ENCODE results near the gene TCF12.

TCF12 gene

GRCh38 chr15:57319226-57319918, 400.9 kb downstream of the TCF12 start:
- Histone ChIP-seq H3K27ac (ENCODE audit: insufficient read depth, low read length, poor library complexity, severe bottlenecking) (no peak overlapping the region), H3K36me3 (ENCODE audit: control insufficient read depth, insufficient read depth, low read length) (no peaks in the 10 kb centered on the region), H3K9me3 (ENCODE audit: control insufficient read depth, low read length) (no peaks in the 10 kb centered on the region), H3K27me3 (replicated peaks; ENCODE audit: control insufficient read depth, insufficient read depth, low read length, poor library complexity, severe bottlenecking) (no peaks in the 10 kb centered on the region), H3K4me3 (ENCODE audit: insufficient read depth, low read depth, low read length, poor library complexity, severe bottlenecking) (no peak overlapping the region), H3K4me1 (ENCODE audit: control insufficient read depth, insufficient read depth, low read length, poor library complexity, severe bottlenecking) (no peaks in the 10 kb centered on the region)
- no peak for DNase-seq

GRCh38 chr15:57319919-57320560, 401.6 kb downstream of the TCF12 start:
- Histone ChIP-seq H3K27ac (ENCODE audit: insufficient read depth, low read length, poor library complexity, severe bottlenecking) (no peak overlapping the region), H3K27me3 (replicated peaks; ENCODE audit: control insufficient read depth, insufficient read depth, low read length, poor library complexity, severe bottlenecking) (no peaks in the 10 kb centered on the region), H3K4me3 (ENCODE audit: insufficient read depth, low read depth, low read length, poor library complexity, severe bottlenecking) (no peak overlapping the region), H3K4me1 (ENCODE audit: control insufficient read depth, insufficient read depth, low read length, poor library complexity, severe bottlenecking) (no peaks in the 10 kb centered on the region), H3K9me3 (ENCODE audit: control insufficient read depth, low read length) (no peaks in the 10 kb centered on the region), H3K36me3 (ENCODE audit: control insufficient read depth, insufficient read depth, low read length) (no peaks in the 10 kb centered on the region)
- no peak for DNase-seq

DNA sequence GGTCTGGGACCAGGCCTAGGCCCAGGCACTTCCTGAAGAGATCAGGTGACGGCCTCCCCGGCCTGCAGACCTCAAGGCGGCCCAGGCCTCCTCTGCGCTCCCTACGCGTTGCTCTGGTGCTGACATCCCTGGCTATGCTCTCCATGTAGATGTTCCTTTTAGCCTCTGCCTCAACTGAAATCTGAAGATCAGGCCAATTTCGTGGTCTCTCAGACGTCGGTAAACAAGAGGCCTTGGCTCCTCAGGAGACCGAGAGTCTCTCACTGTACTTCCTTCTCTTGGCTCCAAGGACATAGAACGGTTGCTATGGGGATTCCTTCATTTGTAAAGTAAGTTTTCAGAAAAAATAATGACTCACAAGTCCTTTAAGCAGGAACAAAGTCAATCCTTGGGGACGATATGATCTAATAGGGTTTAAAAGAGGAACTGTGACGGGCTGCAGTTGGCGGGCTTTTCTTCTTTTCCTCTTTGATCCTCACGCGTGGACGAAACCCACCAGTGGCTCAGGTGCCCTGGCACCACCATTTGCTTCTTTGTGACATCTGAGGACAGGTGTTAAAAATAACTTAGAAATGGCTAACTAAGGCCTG, 402.3 kb downstream of the TCF12 start:
- no peaks in the 10 kb centered on the region for H3K9me3 ChIP-seq (ENCODE audit: control insufficient read depth, low read length)
- DNase-seq = no peak
- no peaks in the 10 kb centered on the region for H3K36me3 ChIP-seq (ENCODE audit: control insufficient read depth, insufficient read depth, low read length)
- no peaks in the 10 kb centered on the region for H3K27me3 ChIP-seq (replicated peaks; ENCODE audit: control insufficient read depth, insufficient read depth, low read length, poor library complexity, severe bottlenecking)
- no peaks in the 10 kb centered on the region for H3K4me1 ChIP-seq (ENCODE audit: control insufficient read depth, insufficient read depth, low read length, poor library complexity, severe bottlenecking)
- no peak overlapping the region for H3K27ac ChIP-seq (ENCODE audit: insufficient read depth, low read length, poor library complexity, severe bottlenecking)
- H3K4me3 ChIP-seq (ENCODE audit: insufficient read depth, low read depth, low read length, poor library complexity, severe bottlenecking) = no peak overlapping the region

DNA sequence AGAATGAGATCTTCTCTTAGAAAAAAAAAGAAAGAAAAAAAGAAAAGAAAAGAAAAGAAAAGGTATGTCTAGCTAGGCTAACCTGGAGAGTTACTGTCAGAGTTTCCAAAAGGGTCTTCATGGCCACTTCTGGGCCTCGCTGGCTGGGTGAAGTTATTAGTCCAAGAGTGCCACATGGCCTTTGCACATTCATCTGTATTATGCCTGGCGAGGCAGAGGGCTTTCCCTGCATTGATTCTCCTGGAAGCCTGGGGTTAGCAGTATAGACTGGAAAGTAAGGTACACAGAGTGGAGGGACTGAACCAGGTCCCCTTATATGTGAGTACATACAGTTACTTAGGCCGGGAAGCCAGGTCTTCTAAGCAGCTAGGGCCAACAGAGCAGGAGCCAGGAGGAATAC, 403.0 kb downstream of the TCF12 start:
- DNase-seq = no peak
- Histone ChIP-seq H3K27me3 (replicated peaks; ENCODE audit: control insufficient read depth, insufficient read depth, low read length, poor library complexity, severe bottlenecking) (no peaks in the 10 kb centered on the region), H3K27ac (ENCODE audit: insufficient read depth, low read length, poor library complexity, severe bottlenecking) (no peak overlapping the region), H3K36me3 (ENCODE audit: control insufficient read depth, insufficient read depth, low read length) (no peaks in the 10 kb centered on the region), H3K9me3 (ENCODE audit: control insufficient read depth, low read length) (no peaks in the 10 kb centered on the region), H3K4me3 (ENCODE audit: insufficient read depth, low read depth, low read length, poor library complexity, severe bottlenecking) (no peak overlapping the region), H3K4me1 (ENCODE audit: control insufficient read depth, insufficient read depth, low read length, poor library complexity, severe bottlenecking) (no peaks in the 10 kb centered on the region)

- no peaks in the 10 kb centered on the region for H3K27me3 ChIP-seq (replicated peaks; ENCODE audit: control insufficient read depth, insufficient read depth, low read length, poor library complexity, severe bottlenecking)
- H3K4me3 ChIP-seq (ENCODE audit: insufficient read depth, low read depth, low read length, poor library complexity, severe bottlenecking) = no peak overlapping the region
- H3K4me1 ChIP-seq (ENCODE audit: control insufficient read depth, insufficient read depth, low read length, poor library complexity, severe bottlenecking) = no peaks in the 10 kb centered on the region
- no peak overlapping the region for H3K27ac ChIP-seq (ENCODE audit: insufficient read depth, low read length, poor library complexity, severe bottlenecking)
- no peaks in the 10 kb centered on the region for H3K9me3 ChIP-seq (ENCODE audit: control insufficient read depth, low read length)
- no peaks in the 10 kb centered on the region for H3K36me3 ChIP-seq (ENCODE audit: control insufficient read depth, insufficient read depth, low read length)
- no peak for DNase-seq
Observed at GRCh38 chr15:57321973-57322601, 403.6 kb downstream of the TCF12 start.

- Histone ChIP-seq H3K9me3 (ENCODE audit: control insufficient read depth, low read length) (no peaks in the 10 kb centered on the region), H3K4me1 (ENCODE audit: control insufficient read depth, insufficient read depth, low read length, poor library complexity, severe bottlenecking) (no peaks in the 10 kb centered on the region), H3K27me3 (replicated peaks; ENCODE audit: control insufficient read depth, insufficient read depth, low read length, poor library complexity, severe bottlenecking) (no peaks in the 10 kb centered on the region), H3K27ac (ENCODE audit: insufficient read depth, low read length, poor library complexity, severe bottlenecking) (no peak overlapping the region), H3K4me3 (ENCODE audit: insufficient read depth, low read depth, low read length, poor library complexity, severe bottlenecking) (no peak overlapping the region), H3K36me3 (ENCODE audit: control insufficient read depth, insufficient read depth, low read length) (no peaks in the 10 kb centered on the region)
- DNase-seq = no peak
Observed at GRCh38 chr15:57322602-57323250, 404.3 kb downstream of the TCF12 start.

DNA sequence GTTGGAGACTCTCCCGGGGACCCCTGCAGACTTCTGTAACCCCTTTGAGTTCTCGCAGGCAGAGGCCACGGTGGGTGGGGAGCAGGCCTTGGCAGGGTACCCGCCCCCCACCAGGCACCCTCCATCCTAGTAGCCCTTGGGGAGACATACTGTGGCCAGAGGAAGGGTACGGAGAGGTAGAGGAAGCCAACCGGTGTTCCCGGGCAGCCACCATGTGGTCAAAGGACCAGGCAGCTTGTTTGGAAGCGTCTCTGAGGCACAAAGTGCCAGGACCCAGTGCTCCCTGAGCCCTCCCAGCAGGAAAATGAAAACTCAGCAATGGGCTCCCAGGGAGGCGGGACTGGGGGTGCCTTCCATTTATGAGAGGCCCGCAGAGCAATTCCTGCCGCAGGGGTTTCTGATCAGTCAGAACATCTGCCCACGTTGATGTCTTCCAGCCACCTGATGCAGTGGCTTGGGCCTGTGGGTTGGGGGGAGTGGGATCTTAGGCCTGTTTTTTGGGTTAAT, 404.9 kb downstream of the TCF12 start:
- Histone ChIP-seq H3K9me3 (ENCODE audit: control insufficient read depth, low read length) (no peaks in the 10 kb centered on the region), H3K4me3 (ENCODE audit: insufficient read depth, low read depth, low read length, poor library complexity, severe bottlenecking) (no peak overlapping the region)
- no peak for DNase-seq

GRCh38 chr15:57323806-57324589, 405.6 kb downstream of the TCF12 start:
- Histone ChIP-seq H3K27me3 (replicated peaks; ENCODE audit: control insufficient read depth, insufficient read depth, low read length, poor library complexity, severe bottlenecking) (no peaks in the 10 kb centered on the region), H3K4me1 (ENCODE audit: control insufficient read depth, insufficient read depth, low read length, poor library complexity, severe bottlenecking) (no peaks in the 10 kb centered on the region), H3K27ac (ENCODE audit: insufficient read depth, low read length, poor library complexity, severe bottlenecking) (no peak overlapping the region), H3K4me3 (ENCODE audit: insufficient read depth, low read depth, low read length, poor library complexity, severe bottlenecking) (no peak overlapping the region), H3K36me3 (ENCODE audit: control insufficient read depth, insufficient read depth, low read length) (no peaks in the 10 kb centered on the region), H3K9me3 (ENCODE audit: control insufficient read depth, low read length) (no peaks in the 10 kb centered on the region)
- no peak for DNase-seq

More for the DNA sequence above, 404.9 kb downstream of the TCF12 start:
- H3K36me3 ChIP-seq (ENCODE audit: control insufficient read depth, insufficient read depth, low read length) = no peaks in the 10 kb centered on the region
- no peaks in the 10 kb centered on the region for H3K27me3 ChIP-seq (replicated peaks; ENCODE audit: control insufficient read depth, insufficient read depth, low read length, poor library complexity, severe bottlenecking)
- H3K27ac ChIP-seq (ENCODE audit: insufficient read depth, low read length, poor library complexity, severe bottlenecking) = no peak overlapping the region
- H3K4me1 ChIP-seq (ENCODE audit: control insufficient read depth, insufficient read depth, low read length, poor library complexity, severe bottlenecking) = no peaks in the 10 kb centered on the region

DNA sequence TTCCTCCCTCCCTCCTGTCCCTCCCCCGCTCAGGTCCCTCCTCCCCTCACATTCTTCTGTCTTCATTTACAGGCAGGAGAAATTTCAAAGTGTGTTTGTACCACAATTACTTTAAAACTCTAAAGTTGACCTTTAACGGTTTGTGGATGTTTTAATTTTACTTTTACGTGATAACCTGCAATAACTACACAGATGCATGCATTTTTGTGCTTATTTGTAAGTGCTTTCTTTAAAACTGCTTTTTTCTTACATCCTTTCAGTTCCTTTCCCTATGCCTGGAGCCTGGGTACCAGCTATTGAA, 406.1 kb downstream of the TCF12 start:
- H3K27ac ChIP-seq (ENCODE audit: insufficient read depth, low read length, poor library complexity, severe bottlenecking) = no peak overlapping the region
- no peaks in the 10 kb centered on the region for H3K27me3 ChIP-seq (replicated peaks; ENCODE audit: control insufficient read depth, insufficient read depth, low read length, poor library complexity, severe bottlenecking)
- H3K4me3 ChIP-seq (ENCODE audit: insufficient read depth, low read depth, low read length, poor library complexity, severe bottlenecking) = no peak overlapping the region
- no peaks in the 10 kb centered on the region for H3K4me1 ChIP-seq (ENCODE audit: control insufficient read depth, insufficient read depth, low read length, poor library complexity, severe bottlenecking)
- H3K36me3 ChIP-seq (ENCODE audit: control insufficient read depth, insufficient read depth, low read length) = no peaks in the 10 kb centered on the region
- no peaks in the 10 kb centered on the region for H3K9me3 ChIP-seq (ENCODE audit: control insufficient read depth, low read length)
- DNase-seq = no peak
